ENCODE results near the gene TBL2.
A peak's percentile ranks its signal among the peaks of the same experiment; 100 is the strongest.
"Not testable (repeated sequence)": the region's sequence is repeated elsewhere in the genome, so short reads cannot be mapped to it uniquely, and the experiment has no call there.

TBL2 gene

DNA sequence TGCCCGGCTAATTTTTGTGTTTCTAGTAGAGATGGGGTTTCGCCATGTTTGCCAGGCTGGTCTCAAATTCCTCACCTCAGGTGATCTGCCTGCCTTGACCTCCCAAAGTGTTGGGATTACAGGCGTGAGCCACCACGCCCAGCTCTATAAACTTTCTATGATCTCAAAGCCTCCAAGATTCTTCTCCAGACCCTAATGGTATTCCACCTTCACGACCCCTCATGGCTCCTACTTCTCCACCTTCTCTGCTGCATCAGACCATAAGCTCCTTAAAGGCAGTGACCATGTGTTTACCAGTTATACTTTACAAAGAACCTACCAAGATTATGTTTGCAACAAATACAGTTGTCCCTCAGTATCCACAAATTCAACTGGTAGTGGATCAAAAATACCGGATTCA is 46.2 kb downstream of the TBL2 start:
- no peak for DNase-seq

DNA sequence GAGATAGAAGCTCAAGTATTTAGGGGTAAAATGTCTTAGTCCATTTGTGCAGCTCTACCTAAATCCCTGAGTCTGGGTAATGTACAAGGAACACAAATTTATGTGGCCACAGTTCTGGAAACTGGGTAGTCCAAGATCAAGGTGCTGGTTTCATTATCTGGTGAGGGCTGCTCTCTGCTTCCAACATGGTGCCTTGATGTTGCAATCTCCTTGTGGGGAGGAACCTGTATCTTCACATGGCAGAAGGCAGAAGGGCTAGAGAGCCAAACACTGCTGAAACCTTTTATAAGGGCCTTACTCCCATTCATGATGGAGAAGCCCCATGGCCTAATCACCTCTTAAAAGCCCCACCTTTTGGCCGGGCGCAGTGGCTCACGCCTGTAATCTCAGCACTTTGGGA is 47.6 kb downstream of the TBL2 start:
- no peak for DNase-seq

DNA sequence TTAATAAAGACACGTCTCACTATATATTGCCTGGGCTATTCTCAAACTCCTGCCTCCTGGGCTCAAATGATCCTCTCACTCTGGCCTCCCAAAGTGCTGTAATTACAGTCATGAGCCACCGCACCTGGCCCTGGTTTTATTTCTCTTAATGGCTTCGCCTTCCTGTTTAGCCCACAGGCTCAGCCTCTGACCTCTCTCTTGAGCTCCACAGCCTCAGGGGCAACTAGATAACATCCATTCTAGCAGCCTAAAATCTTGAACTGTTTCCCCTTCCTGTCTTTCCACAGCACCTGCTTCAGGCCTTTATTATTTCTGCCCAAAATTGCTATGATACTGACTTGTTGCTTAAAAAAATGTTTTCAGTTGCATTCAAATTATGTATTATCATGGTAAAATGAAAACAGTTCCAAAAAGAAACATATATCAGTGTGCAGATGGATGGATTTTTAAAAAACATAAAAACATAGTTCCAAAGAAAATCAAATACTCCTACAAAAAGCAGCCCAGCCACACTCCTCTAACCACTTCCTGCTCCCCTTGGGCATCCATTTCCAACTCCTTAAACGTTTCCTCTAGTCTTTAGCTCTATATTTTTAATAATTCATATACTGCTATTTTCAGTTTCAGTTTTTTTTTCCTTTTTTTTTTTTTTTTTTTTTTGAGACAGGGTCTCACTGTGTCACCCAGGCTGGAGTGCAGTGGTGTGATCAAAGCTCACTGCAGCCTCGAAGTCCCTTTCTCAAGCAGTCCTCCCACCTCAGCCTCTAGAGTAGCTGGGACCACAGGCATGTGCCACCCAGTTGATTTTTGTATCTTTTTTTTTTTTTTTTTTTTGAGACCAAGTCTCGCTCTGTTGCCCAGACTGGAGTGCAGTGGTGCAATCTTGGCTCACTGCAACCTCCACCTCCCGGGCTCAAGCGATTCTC is 51.2 kb downstream of the TBL2 start:
- peak in 1 of 2 experiments; percentile 46 for DNase-seq

DNA sequence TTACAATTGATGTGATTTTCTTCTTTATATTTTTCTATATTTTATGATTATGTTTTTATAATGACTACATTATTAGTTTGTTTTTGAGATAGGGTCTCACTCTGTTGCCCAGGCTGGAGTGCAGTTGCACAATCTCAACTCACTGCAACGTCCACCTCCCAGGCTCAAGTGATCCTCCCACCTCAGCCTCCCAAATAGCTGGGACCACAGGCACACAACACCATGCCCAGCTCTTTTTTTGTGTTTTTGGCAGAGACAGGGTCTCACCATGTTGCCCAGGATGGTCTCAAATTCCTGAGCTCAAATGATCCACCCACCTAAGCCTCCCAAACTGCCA is 52.3 kb downstream of the TBL2 start:
- DNase-seq: not testable (repeated sequence)

DNA sequence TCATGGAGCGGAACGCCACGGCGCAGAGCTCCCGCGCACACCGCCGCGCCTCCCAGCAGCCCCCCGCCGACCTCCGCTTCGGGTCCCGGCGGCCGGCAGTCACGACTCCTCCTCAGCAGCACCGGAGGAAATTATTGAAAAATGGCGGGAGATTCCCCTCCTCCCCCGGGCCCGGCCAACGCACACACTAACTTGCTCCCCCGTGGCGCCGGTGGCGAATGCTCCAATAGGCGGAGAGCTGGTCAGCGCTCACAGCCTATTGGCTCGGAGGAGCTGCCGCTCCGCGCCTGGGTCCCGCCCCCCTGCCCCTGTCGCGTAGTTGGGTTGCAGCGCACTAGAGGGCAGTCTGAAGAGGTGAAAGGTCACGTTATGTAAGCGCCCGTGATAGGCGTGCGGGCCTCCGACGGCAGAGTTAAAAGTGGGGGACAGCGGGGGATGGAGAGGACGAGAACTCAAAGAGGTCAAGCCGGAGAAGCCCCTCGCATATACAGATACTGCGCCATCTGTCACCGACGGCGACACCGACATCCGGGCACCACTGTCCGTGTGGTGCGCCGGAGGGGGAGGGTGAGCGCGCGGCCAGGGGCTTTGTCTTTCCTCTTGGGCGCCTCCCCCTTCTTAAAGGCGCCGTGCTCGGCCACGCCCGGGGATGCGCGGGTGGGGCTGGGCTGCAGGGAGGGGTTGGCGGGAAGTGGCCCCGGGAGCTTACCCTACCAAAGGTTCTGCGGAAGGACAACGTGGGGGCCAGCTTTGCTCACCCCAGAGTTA is 56.1 kb downstream of the TBL2 start, which contains the start of gene BAZ1B:
Gene BAZ1B (minus strand): TSS at position 189 of the 768 bp plus-strand sequence. CDS start 360 bp downstream, outside the sequence.
- peak; percentile 94 to 95 for DNase-seq

DNA sequence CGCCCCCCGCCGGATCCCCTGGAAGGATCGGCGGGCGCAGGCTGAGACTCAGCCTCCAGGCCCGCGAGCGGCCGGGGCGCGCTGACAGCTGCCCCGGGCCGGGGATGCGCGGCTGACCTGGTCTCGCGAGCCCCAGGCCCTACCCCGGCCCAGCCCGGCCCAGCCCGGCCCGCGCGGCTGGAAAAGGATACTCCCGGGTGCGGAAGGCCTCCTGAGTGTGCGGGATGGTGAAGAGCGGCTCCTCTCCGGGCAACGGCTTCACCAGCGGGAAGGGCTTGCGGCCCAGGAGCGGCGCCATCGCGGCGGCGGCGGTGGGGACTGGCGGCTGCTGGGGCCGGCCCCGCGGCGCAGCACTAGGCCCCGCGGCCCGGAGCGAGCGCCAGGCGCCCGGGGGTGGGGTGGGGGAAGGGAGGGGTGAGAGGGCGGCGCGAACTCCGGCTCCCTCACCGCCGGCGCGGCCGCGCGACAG is 56.7 kb downstream of the TBL2 start:
- peak in 1 of 2 experiments; percentile 32 for DNase-seq

DNA sequence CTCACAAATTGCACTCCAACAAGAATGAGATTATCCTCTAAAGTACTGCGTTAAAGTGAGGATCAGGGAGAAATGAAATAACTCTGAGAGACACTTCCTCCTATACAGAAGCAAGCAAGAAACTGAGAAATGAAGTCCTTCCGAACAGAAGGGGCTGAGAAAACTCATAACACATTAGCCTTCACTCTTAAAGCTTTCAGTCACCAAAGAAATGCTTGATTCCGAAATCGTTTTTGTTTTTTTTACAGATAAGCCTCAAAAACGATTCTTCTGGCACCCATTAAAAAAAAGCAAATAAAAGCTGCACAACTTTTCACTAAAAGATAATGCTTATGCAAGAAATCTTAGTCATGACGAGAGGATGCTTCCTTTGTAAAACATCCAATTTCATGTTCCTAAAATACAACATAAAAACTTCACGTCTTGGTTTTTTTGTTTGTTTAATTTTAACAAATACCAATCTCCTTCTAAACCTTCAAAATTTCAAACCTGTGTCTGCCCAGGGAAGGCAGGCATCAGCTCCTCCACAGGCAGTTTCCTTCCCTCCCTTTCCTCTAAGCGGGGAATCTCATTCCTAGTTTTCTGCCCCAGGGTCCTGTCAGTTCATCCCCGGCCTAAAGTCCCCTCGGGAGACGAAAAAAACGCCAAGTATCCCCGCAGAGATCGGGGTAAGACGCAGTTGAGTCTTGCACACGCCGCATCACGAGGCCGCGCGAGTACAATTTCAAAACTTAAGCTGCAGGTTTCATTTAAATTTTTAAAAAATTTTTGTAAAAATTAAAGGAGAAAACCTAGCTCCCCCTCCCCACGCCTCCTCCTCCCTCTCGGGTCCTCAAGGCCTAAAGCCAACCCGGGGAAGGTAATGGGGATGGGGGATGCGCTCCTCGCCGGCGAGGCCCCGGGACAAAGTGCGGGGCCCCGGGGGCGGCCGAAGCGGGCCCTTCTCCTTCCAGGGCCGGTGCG is 57.4 kb downstream of the TBL2 start:
- no peak for DNase-seq

DNA sequence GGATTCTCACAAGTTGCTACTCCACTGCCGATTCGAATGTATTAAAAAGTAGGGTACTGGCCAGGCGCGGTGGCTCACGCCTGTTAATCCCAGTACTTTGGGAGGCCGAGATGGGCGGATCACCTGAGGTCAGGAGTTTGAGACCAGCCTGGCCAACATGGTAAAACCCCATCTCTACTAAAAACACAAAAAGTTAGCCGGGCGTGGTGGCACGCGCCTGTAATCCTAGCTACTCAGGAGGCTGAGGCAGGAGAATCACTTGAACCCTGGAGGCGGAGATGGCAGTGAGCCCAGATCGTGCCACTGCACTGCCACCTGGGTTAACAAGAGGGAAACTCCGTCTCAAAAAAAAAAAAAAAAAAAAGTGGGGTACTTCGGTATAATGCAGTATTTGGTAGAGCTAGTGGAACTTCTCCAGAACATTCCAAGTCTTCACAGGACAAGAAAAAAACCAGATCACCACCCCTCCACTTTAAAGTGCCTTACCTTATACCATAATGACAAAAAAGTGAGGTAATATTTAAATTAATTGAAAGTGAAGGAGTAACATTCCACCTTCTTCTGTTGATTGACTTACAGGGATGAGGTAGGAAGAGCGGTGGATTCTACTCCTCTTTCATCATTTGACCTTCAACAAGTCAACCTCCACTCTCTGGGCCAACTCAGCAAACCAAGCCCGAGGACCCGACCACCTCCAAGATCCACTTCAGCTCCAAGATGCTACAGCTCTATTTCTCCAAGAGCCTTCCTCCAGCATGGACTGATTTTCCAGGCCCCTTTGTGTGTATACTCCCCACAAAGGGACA is 58.3 kb downstream of the TBL2 start:
- DNase-seq: no peak

DNA sequence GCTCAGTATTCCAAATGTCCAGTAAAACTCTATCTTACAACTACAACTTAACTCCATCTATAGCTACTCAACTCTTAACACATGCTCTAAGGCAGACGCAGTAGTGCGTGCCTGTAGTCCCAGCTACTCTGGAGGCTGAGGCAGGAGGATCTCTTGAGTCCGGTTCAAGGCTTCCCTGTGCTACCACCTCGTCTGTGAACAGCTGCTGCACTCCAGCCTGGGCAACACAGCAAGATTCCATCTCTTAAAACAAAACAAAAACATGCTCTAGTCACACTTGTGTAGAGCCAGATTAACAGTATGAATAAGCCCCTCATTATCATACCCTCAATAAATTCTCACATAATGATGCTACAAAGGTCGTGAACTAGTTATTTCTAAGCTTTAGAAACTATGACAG is 59.9 kb downstream of the TBL2 start:
- DNase-seq: no peak

All from SHP77 (cell line).